Fibroblast of skin of back (primary cell): ENCODE data around the gene CCDC33.

ENCODE experiments used
- DNase-seq: peaks from one replicate; pipeline ENCODE4 v3.0.0-alpha.2; 2013

Gene CCDC33

DNA sequence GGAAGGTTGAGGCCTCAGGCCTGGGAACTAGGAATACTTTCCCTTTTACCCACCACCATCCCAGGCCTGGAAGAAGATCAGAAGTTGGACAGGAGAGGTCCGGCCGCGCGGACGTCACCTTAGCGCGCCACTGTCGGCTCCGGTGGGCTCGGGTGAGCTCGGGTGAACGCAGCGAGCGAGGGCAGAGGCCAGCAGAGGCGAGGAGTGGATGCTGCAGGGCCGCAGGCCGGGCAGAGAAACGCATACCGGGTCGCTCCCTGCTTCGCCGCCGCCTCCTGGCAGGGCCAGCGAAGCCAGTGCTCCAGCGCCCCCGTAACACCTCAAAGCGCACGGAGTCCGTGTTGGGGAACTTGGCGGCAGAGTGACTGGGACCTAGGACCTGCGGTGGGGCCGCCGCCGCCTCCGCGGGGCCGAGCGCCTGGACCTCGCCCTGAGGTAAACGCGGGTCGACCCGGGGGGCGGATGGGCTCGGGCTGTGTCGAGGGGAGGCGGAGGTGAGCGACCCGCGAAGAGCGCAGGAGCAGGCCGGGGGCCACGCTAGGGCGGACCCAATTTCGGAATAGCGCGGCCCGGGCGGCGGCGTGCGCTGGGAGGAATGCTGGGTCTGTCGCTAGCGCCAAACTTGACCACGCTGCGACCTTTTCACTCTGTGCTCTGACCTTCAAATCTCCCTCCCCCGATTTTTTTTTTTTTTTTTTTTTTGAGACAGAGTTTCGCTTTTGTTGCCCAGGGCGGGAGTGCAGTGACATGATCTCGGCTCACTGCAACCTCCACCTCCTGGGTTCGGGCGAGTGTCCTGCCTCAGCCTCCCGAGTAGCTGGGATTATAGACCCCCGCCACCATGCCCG lies 129.7 kb downstream of the CCDC33 start:
- peak; percentile 57 for DNase-seq

DNA sequence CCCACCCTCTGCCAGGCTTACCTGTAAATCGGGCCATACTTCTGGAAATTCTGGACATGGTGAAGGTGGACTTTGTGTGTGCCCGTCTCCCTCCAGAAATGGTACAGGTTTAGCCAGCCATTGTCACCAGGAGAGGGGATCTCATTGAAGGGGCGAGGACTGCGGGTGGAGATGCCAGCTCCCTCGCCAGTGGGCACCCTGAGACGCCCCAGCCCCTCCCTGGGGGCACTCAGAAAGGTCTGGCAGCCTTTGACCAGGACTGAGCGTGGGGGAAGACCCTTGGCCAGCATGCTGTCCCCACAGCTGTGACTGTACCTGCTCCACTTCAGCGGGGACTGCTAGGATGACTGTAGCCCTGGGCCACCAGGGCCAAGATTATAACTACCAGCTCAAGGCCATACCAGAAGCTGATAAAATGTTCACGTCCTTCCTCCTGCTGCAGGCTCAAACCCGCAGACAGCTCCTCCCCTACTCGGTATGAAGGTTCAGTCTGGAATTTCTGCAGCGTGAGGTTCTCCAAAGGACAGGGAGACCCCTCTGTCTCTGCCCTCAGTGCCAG lies 131.2 kb downstream of the CCDC33 start, which contains the start of gene CYP11A1:
CYP11A1 (minus strand) TSS at position 351 of the 559 bp plus-strand sequence; CDS start at position 290, 61 bp downstream.
- DNase-seq, result no peak

DNA sequence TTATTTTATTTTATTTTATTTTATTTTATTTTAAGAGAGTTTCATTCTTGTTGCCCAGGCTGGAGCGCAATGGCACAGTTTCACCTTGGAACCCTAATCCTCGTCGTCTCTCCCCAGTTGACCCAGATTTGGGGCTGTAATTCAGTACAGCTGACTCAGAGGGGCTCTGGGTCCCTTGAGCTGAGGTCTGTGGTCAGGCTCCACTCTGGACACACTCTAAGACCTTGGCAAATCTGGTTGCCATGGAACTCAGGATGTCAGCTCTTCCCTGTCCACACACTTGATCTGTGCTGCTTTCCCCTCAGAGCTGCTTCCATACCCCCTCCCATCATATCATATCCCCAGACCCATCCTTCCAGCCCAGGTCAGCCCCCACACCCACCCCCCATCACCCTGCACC lies 132.0 kb downstream of the CCDC33 start:
- DNase-seq, result no peak

DNA sequence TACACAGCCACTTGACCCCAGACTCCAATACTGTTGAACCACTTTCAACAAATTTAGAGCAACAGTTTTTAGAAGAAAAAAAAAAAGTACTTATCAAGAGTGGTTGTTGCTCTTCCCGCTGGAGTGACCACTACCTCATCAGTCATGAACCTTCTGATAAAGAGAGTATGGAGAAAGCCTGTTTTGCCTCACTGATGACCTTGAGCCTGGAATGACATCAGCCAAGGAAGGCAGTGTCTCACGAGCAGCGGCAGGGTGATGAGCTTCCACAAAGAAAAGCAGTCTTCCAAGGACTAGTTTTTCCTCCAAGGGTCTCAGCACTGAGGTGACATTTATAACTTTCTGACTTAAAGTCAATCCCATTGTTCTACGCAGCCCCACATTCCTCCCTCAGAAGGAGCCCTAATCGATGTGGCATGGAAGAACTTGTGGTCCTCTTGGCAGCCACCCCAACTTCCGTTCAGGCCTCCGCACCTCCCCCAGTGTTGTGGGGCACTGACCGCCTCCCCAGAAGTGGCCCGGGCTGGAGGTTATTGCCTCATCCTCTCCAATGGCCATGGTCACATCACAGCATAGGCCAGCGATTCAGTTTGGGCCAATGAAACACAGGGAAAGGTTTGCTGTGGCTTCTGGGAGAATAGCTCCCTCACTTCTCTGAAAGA lies 133.1 kb downstream of the CCDC33 start:
- DNase-seq, result no peak

DNA sequence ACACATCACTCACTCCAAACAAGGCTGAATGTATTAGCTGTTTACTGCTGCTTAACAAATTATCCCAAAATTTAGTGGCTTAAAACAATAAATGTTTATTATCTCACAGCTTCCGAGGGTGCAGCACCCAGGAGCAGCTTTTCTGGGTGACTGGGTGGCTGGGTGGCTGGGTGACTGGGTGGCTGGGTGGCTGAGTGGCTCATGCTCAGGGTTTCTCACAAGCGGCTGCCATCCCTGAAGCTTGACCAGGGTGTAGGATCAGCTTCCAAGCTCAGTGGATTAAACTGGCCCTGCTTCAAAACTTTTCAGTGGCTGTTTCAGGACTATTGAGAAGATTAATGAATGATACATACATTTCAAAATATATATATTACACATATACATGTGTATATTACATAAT lies 133.6 kb downstream of the CCDC33 start:
- no peak for DNase-seq

DNA sequence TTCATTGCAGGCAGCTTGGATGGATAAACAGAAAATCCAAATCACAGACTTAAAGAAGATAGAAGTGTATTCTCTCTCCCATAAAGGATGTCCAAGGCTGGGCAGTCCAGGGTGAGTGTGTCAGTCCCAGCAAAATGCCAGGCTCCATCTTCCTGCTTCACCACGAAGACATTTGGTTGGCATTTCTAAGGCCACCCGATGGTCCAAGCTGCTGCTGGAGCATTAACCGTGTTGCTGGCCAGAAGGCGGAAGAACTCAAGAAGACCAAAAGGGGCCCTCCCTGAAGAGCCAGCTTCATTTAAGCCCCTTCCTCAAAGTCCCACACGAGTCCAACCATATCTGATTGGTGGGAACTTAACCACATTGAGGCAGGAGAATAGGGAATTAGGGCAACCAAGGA lies 134.3 kb downstream of the CCDC33 start:
- DNase-seq, result no peak

DNA sequence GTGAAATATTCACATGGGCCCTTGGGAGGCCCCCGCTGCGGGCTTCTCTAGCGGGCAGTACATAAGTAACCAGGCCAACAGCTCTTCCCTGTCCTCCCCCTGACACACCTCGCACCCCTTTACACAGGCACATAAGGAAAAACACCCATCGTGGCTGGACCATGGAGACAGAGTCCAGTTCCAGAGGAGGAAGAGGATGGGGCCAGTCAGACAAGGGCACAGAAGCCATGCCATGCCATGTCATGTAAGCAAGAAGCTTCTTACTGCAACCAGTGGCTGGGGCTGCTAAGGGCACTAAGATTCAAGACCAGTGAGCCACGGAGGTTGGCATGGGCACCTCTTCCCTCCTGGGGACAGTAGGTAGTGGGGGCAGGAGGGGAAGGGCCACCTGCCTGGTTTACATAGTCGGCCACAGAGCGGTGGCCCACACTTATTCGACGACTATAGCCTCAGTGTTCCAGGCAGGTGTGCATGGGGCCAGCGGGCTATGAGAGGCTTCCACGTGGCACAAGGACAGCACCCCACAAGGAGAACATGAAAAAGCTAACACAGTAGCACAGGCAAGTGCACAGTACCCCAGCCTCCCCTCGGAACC lies 137.0 kb downstream of the CCDC33 start:
- no peak for DNase-seq

DNA sequence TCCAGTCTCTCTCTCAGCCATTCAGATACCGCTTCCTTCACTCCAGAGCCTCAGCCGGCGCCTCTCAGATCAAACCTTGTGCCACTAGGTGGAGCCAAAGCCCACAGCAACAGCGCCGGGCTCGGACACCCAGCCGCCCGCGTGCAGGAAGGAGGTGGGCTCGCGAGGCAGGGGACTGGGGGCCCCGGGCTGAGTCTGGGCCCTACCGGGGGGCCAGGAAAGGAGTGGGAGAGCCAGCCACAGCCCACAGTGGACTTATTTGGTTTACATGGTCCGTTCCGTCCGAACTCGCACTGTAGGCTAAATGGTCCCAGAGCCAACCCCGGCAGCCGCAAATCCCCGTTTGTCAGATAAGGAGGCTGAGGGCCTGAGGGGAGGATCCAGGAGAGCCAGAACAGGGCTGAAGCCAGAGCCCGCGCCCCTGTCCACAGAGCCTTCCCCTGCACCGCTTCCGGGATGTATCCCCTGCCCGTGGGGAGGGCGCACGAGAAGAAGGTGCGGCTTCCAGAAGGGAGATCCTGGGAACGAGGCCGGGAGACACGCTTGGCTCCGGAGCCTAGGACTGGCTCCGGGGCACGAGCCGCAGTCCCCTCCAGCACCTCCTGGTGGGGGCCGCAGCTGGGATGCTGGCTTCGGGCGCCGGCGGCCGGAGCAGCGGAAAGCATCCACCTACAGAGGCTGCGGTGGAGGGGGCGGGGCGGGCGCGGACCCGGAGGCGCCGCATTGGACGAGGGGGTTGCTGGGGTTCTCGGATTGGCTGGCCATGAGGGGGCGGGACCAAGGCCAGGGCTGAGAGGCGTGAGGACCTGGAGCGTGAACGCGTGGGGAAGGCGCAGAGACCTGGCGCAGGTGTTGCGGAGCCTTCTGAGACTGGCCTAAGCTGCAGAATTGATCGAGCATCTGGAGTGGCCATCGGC lies 137.9 kb downstream of the CCDC33 start:
- DNase-seq, result peak; percentile 86

DNA sequence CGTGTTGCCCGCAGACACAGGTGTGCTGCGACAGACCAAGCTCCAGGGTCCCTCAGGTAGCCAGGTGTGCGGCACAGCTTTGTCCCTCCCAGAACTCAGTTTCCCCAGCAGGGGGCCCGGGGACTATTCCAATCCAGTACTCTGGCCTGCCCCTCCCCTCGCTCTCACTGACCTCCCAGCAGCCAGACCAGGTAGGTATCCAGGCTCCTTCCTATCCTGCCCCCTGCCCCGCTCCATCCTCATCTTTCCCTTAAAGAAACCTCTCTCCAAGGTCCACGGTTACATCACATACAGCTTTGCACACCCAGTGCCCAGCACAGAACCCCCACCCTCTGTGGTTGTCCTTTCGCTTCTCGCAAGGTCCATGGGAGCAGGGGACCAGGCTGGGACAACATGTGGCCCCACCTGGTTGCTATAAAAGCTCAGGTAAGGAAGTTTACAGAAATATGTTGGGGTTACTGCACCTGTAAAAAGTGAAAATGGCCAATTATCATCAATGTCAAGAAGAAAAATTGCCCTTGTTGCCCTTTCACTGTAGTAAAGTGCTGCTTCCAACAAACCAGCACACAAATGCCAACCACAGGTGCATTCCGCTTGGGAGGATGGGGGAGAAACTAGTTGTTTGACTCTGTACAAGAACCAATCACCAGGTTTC lies 138.6 kb downstream of the CCDC33 start:
- no peak for DNase-seq

DNA sequence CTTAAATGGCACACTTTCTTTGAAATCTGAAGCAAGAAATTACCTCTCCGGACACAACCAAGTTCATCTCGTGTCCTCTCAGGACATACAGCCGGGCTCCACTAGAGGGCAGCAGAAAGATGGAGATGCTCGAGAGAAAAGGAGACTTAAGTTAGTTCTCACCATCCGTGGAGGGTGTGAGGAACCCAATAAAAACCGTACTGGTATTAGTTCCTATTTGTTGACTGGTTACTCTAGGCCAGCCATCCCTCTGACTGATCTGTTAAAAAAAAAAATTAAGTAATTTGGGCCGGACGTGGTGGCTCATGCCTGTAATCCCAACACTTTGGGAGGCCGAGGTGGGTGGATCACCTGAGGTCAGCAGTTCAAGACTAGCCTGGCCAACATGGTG lies 139.2 kb downstream of the CCDC33 start:
- DNase-seq, result peak; percentile 79

DNA sequence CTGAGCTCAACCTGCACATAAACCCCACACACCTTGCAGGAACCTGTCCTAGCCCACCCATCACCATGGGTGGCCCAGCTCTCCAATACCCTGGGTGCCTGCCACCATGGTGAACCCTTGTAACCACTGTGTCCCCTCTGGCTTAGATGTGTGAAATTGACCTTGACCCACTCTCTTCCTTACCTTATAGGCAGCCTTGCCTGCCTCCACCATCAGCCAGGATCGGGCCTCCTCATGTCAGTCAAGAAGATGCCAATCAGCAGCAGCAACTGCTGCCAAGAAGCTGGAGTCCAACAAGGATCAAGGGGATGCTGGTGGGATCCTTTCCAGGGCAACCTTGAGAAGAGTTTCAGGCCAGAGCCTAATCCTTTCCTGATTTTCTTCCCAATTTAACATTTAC lies 140.1 kb downstream of the CCDC33 start:
- DNase-seq, result no peak

DNA sequence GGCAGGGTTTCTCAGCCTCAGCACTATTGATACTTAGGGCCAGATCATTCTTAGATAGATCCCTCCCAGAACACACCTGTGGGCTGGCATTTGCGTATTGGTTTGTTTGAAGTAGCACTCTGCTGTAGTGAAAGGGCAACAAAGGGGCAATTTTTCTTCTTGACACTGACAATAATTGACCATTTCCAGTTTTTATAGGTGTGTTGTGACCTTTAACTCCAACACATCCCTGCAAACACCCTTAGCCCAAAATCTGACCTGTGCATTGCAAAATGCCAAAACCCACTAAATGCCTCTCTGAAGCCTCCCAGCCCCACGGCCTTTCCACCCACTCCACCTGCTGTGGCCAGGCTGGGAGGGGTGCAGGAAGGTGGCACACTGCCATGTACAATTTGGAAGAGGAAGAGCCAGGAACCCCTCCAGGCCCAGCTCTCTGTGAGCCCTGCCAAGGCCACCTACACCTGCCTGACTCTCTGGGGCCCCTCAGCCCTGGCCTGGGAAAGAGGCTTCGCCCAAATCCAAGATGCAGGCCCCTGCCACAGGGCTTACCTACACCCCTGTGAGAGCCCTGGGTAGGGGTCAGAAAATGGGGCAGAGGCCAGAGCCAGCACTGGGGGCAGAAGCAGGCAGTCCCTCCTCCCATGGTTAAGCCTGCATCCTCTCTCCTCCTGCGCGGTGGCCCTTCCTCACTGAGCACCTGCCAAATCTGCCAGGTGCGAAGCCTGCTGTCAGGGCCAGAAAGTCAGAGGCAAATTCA lies 140.9 kb downstream of the CCDC33 start:
- DNase-seq, result no peak

DNA sequence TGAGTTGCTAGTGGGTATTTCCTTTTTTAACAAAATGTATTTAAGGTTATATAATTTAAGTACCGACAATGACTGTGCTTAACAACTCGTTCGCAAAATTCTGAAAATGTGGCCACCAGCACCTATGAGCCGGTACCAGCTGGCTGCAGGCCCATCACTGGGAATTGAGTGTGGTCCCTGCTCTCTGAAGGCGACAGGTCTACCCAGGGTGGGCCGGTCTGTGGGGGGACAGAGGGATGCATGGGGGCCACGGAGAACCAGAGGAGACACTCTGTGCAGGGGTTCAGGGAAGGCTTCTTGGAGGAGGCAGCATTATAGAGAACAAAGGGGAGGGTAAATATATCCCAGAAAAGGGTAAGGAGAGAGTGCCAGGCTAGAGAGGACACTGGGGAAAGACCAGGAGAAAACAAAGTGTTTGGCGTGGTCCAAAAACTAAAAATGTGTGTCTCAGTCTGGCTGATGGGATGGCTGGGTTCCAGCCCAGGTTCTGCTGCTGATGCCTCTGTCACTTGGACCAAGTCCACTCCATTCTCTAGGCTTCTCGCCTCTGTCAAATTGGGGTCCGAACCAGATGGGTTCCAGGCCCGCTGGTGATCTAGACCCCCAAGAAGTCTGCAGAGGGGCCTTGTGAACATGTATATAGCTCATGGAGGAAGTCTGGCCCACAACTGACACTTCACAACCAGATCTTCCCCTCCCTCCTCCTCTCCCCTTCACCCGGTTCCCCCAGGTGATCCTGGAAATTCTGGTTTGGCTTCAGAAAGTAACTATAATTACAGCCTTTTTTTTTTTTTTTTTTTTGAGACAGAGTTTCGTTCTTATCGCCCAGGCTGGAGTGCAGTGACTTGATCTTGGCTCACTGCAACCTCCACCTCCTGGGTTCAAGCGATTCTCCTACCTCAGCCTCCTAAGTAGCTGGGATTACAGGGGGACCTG lies 142.0 kb downstream of the CCDC33 start:
- DNase-seq, result no peak

DNA sequence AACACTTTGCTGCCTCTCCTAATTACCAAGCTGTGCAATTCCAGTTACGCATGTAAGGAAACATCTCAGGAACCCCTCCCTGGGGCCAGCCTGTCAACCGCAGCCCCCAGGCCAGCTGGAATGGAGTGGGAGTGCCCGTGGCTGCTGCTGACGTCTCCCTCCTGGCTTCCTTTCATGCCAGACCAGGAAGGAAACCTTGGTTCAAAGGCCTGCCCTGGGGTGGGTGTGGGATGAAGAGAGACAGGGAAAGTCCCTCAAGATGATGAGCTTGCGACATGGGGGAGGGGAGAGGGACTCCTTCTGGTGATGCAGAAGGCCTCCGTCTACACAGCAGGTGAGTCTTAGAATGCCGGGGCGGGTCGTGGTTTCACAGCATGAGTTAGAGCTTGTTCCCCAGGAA lies 142.7 kb downstream of the CCDC33 start:
- DNase-seq, result peak; percentile 64

DNA sequence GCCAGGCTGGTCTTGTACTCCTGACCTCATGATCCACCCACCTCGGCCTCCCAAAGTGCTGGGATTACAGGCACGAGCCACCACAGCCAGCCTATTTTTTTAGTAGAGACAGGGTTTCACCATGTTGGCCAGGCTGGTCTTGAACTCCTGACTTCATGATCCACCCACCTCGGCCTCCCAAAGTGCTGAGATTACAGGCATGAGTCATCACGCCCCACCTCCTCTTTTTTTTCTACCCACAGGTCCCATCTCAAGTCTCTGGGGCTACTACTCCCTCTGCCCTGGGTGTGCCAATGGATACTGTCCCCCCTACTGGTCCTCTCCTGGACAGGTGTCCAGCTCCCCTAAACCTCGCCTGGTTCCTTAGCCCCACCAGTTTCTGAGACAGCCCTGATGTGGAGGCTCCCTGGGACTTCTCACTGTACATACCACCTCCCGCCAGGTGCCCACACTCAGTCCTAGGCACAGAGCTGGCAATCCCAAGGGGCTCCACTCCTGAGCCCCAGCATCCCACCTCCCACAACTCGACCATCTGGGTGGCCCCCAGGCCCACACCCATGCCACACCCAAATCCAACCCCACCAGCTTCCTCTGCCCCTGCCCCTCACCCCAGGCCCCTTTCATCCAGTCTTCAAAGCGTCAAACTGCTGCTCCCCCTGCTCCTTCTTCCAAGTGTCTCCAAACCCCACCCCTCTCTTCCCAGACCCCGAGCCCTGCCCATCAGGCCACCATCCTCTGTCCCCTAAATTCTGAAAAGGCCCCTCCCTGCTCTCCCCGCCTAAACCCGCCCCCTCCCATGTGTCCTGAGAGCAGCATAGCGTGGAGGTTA lies 144.4 kb downstream of the CCDC33 start:
- DNase-seq, result no peak

DNA sequence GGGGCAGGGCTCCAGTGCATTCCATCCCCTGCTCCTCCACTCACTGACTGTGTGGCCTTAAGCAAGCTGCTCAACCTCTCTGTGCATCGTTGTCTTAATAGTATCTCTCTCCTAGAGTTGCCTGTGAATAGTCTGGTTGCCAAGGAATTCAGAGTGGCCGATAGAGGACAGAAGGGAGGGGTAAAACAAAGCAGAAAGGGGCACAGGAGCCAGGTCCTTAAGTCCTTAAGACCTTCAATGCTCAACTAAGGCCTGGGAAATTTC lies 145.0 kb downstream of the CCDC33 start:
- DNase-seq, result no peak

DNA sequence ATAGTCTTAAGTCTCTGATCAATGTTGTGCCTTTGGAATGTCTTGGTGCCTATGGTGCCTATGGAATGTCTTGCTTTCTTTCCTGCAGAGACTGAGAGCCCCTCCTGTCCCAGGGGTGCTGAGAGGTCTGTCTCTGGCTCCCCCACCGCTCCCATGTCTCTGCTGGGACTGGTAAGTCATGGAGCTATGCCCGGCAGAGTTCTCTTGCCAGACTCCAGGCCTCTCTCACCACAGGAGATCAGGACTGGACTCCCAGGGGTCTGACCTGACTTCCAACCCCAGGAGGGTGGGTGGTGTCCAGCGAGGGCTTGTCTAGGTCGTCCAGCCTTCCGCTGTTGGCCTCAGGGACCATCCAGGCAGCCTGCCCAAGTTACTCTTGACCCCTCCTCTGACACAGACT lies 145.4 kb downstream of the CCDC33 start:
- no peak for DNase-seq

DNA sequence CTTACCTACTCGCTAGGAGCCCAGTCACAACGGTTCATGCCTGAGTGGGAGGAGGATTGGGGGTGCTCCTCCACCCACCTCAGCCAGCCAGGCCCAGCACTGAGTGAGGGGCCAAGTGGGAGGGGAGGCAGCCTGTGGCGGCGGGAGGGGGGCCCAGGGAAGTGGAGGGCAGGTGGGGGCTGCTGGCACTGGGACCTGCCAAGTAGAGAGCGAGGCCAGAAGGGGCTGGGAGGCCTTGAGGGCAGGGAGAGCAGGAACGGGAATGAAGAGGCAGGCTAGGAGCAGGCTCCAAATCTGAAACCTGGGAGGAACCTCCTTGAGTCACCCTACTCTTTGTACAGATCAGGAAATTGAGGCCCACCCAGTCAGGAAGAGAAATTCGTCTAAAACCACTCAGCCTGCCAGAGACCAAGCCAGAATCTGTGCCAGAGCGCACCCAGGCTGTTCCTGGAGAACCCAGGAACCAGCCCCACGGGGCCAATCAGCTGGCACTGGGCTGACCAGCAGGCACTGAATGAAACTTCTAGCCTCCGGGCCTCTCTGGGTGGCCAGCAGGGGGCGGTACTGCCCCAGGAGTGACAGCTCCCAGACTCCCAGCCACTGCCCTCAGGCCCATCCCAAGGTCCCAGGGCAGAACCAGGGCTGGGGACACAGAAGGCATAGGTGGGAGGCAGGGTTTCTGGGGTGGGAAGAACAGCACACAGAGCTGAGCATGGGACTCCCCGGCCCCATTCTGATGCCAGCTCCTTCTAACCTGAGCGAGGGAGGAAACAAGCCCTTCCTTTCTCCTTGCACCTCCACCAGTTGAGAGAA lies 146.1 kb downstream of the CCDC33 start:
- DNase-seq, result peak; percentile 72
